Gastrocnemius medialis (tissue), 4 donors: ENCODE results near the gene CCDC141. TPM values are rescaled to one million over a fixed set of nuclear protein-coding genes. Genes with fewer than 3 reads are reported as not detected.

Experiments
- ATAC-seq, 2 donors: fragments of 150-250 bp; one replicate each; pipeline ENCODE4 v1.9.1; 2016
- DNase-seq, 2 donors: peaks; one replicate each; pipeline ENCODE4 v3.0.0-alpha.2; 2019
- H3K27ac ChIP-seq, 4 donors: fragments of 200-600 bp; sonication (generic); 1 replicate in 1 of 4; 2 replicates in 3 of 4; pipeline ENCODE4 v1.5.1; 2016 to 2018; ENCODE audit warnings: mild to moderate bottlenecking in 2 of 4, moderate library complexity in 1 of 4
- H3K27me3 ChIP-seq, 3 donors: fragments of 200-600 bp; sonication (generic) in 2 of 3; 1 replicate in 1 of 3; 2 replicates in 2 of 3; pipeline versions ENCODE4 v1.5.1 to v1.6.0; 2016 to 2019; ENCODE audit warnings: mild to moderate bottlenecking in 1 of 3, moderate library complexity in 1 of 3
- H3K36me3 ChIP-seq, 2 donors: fragments of 200-600 bp; sonication (generic) in 1 of 2; one replicate each; pipeline ENCODE4 v1.5.1; 2017 to 2018
- H3K4me1 ChIP-seq, 2 donors: fragments of 200-600 bp; sonication (generic) in 1 of 2; one replicate each; pipeline ENCODE4 v1.5.1; 2016 to 2017; ENCODE audit warnings: mild to moderate bottlenecking in 2 of 2
- H3K4me3 ChIP-seq, 4 donors: fragments of 200-600 bp; sonication (generic) in 3 of 4; 1 replicate in 1 of 4; 2 replicates in 3 of 4; pipeline ENCODE4 v1.5.1; 2016 to 2019; ENCODE audit warnings: mild to moderate bottlenecking in 2 of 4
- H3K9me3 ChIP-seq, 3 donors: fragments of 200-600 bp; sonication (generic) in 2 of 3; 1 replicate in 1 of 3; 2 replicates in 2 of 3; pipeline ENCODE4 v1.5.1; 2016 to 2019
- POLR2A ChIP-seq, 2 donors: fragments of 450-650 bp; IDR thresholded peaks; one replicate each; pipeline ENCODE4 v1.6.1; 2017; ENCODE audit warnings: antibody characterized with exemption in 2 of 2, mild to moderate bottlenecking in 2 of 2, moderate library complexity in 2 of 2
- in situ Hi-C, 4 donors: fragments of 200-750 bp; cut with MboI; loops; one replicate each; pipeline versions ENCODE4 v1.15.0 to v1.8.0; 2017; ENCODE audit warnings: low sequenced_read_pairs in 4 of 4
- intact Hi-C: fragments of 100-400 bp; cut with DNase I; formaldehyde crosslinking; loops from one replicate; pipeline ENCODE4 v1.15.1; 2023; ENCODE audit warnings: low total_unique reads
- total RNA-seq, 4 donors: library from RNA; depleted of rRNA; stranded (reverse); fragments of >200 nt; gene quantifications; one replicate each; pipeline versions ENCODE4 v1.1.0 to v1.2.3, GENCODE V29; 2016
- TF ChIP-seq, protein P1 (sequence below), 5 experiments: fragments of 450-650 bp in 3 of 5; fragments of 200-600 bp in 2 of 5; sonication (generic) in 2 of 5; IDR thresholded peaks in 4 of 5; conservative IDR thresholded peaks in 1 of 5; 1 replicate in 4 of 5; 2 replicates in 1 of 5; pipeline ENCODE4 v1.5.1; 2016 to 2019; ENCODE audit warnings: antibody characterized with exemption in 5 of 5, mild to moderate bottlenecking in 3 of 5, moderate library complexity in 3 of 5

Gene CCDC141
- total RNA-seq, 4 donors from 2014 or later: 0.85 to 4.3 (median 2.2) TPM

DNA sequence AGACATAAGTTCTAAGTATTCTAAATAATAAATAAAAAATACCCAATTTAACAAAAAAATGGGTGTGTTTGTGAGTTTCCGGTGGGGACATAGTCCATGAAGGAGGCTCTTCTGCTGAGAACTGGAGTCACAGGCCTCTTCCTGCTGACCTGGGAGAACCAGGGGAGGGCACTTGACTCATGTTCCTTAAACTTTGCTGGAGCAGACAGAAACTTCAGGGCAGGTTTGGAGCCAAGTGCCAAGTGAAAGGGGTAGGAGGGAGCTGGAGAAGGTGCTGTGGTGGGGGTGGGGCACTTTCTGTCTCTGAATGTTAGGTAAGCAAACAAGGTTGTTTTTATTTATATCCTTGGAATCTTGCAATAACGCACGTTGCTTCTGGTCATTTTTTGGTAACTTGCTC lies 163.9 kb downstream of the CCDC141 start:
- Histone ChIP-seq H3K4me3 (no peak overlapping the region), H3K36me3 (no peaks in the 10 kb centered on the region), H3K27ac (peak overlapping the region; percentile 54 to 81 (median 62)), H3K27me3 (no peaks in the 10 kb centered on the region), H3K9me3 (no peaks in the 10 kb centered on the region), H3K4me1 (peaks cover 40 to 42% of the 10 kb centered on the region in 2 donors)
- in situ Hi-C loops: no loop called here
- no peak for TF ChIP-seq POLR2A (IDR thresholded peaks at IDR 0.05)
- TF ChIP-seq, protein P1, sequence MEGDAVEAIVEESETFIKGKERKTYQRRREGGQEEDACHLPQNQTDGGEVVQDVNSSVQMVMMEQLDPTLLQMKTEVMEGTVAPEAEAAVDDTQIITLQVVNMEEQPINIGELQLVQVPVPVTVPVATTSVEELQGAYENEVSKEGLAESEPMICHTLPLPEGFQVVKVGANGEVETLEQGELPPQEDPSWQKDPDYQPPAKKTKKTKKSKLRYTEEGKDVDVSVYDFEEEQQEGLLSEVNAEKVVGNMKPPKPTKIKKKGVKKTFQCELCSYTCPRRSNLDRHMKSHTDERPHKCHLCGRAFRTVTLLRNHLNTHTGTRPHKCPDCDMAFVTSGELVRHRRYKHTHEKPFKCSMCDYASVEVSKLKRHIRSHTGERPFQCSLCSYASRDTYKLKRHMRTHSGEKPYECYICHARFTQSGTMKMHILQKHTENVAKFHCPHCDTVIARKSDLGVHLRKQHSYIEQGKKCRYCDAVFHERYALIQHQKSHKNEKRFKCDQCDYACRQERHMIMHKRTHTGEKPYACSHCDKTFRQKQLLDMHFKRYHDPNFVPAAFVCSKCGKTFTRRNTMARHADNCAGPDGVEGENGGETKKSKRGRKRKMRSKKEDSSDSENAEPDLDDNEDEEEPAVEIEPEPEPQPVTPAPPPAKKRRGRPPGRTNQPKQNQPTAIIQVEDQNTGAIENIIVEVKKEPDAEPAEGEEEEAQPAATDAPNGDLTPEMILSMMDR (IDR thresholded peaks at IDR 0.05 in 4 of 5, conservative IDR thresholded peaks at IDR 0.05 in 1 of 5): no peak
- DNase-seq: peak; percentile 43 to 82
- intact Hi-C loops: no loop called here
- ATAC-seq: peak; percentile 65 to 91

DNA sequence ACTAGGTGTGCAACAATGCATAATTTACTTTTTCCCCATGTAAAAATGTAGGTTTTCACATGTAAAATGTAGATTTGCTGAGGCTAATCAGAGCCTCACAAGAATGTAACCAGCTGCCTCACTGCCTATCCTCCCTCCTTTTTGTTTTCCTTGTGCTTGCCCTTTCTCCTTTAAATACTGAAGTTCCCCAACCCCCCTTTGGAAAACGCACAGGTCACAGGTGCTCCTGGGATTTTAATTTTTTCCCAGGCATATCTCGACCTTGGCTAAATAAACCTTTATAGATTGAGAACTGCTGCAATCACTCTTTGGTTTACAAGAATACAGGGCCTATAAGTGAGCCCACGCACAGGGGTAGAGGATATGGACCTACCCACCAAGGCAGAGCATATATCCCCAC lies 165.5 kb downstream of the CCDC141 start:
- in situ Hi-C loops (no loop called here), intact Hi-C loops (no loop called here)
- Histone ChIP-seq H3K9me3 (no peaks in the 10 kb centered on the region), H3K4me1 (peaks cover 26 to 35% of the 10 kb centered on the region in 2 donors), H3K36me3 (no peaks in the 10 kb centered on the region), H3K4me3 (no peak overlapping the region), H3K27ac (peak overlapping the region in 2 of 4 donors; percentile 67 to 81), H3K27me3 (no peaks in the 10 kb centered on the region)
- TF ChIP-seq, protein P1 (IDR thresholded peaks at IDR 0.05 in 4 of 5, conservative IDR thresholded peaks at IDR 0.05 in 1 of 5): no peak
- TF ChIP-seq POLR2A (IDR thresholded peaks at IDR 0.05): no peak
- no peak for DNase-seq
- ATAC-seq: no peak

DNA sequence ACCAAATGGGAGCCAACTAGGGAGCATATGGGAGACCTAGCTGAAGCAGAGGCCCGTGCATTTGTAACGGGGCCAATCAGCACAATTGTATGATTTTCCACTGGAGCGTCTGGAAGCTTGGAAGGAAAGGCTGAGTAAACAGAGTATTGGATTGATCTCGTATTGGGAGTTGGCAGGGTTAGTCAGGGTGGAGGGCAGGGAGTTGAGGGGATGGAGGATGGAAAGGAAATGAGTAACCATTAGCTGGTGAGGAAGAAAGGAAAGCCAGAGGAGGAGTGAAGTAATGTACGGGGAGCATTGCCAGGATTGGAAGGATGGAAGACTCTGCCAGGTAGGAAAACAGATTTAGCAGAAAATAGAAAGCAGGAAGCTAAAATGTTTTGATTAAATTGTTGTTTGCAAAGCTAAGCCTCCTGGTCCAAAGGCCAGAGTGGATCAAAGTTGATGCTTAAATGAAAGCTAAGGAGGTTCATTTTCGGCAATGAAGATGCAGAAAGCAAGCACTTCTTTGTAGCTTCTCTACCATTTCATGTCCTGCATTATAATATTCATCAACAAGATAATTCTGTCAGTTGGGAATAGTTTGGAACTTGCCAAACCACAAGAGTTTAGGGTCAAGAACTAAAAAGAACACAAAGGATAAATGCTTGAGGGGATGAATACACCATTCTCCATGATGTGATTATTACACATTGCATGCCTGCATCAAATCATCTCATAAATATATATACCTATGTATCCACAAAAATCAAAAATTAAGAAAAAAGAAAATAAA lies 167.1 kb downstream of the CCDC141 start:
- in situ Hi-C loops (no loop called here), intact Hi-C loops (no loop called here)
- DNase-seq: no peak
- H3K36me3 ChIP-seq: no peaks in the 10 kb centered on the region
- no peak overlapping the region for H3K4me3 ChIP-seq
- ATAC-seq: no peak
- H3K27me3 ChIP-seq: no peaks in the 10 kb centered on the region
- no peak for TF ChIP-seq POLR2A (IDR thresholded peaks at IDR 0.05)
- TF ChIP-seq, protein P1 (IDR thresholded peaks at IDR 0.05 in 4 of 5, conservative IDR thresholded peaks at IDR 0.05 in 1 of 5): no peak
- no peaks in the 10 kb centered on the region for H3K9me3 ChIP-seq
- H3K27ac ChIP-seq: peak overlapping the region in 1 of 4 donors; percentile 29
- H3K4me1 ChIP-seq: peaks cover 14 to 35% of the 10 kb centered on the region in 2 donors

DNA sequence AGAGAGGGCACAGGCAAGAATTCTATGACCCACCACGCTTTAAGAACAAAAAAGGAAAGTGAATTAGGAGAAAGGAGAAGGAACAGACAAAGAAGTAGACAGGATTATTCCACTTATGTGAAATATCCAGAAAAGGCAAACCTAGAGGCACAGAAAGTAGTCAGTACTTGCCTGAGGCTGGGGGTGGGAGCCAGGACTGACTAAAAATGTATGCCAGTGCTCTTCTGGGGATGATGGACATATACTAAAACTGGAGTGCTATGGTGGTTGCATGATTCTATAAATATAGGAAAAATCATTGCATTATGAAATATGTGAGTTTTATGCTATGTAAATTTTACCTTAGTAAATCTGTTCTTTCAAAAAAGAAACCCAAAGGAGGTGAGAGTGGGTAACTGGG lies 168.9 kb downstream of the CCDC141 start:
- DNase-seq: no peak
- Histone ChIP-seq H3K9me3 (no peaks in the 10 kb centered on the region), H3K4me1 (peaks cover 26 to 46% of the 10 kb centered on the region in 2 donors), H3K36me3 (no peaks in the 10 kb centered on the region), H3K4me3 (no peak overlapping the region), H3K27me3 (no peaks in the 10 kb centered on the region), H3K27ac (no peak overlapping the region)
- in situ Hi-C loops (no loop called here), intact Hi-C loops (no loop called here)
- TF ChIP-seq, protein P1 (IDR thresholded peaks at IDR 0.05 in 4 of 5, conservative IDR thresholded peaks at IDR 0.05 in 1 of 5): no peak
- no peak for TF ChIP-seq POLR2A (IDR thresholded peaks at IDR 0.05)
- no peak for ATAC-seq
